Muscle of back (tissue), 11 donors: ENCODE data around the gene GIMAP5. TPM values are rescaled to one million over a fixed set of nuclear protein-coding genes. Genes with fewer than 3 reads are reported as not detected.
A peak's percentile ranks its signal among the peaks of the same experiment; 100 is the strongest.
"Not testable (repeated sequence)": the region's sequence is repeated elsewhere in the genome, so short reads cannot be mapped to it uniquely, and the experiment has no call there.

ENCODE experiments used
- DNase-seq, 3 donors: peaks; one replicate each; pipeline versions ENCODE4 v3.0.0 to v3.0.0-alpha.2; 2013
- polyA plus RNA-seq, 10 donors: library from polyadenylated mRNA; unstranded; fragments of 120-200 nt; gene quantifications; one replicate each; pipeline ENCODE4 v1.2.1, GENCODE V29; 2013; ENCODE audit not compliant: insufficient read length in 10 of 10

The GIMAP5 gene
- polyA plus RNA-seq, 10 donors, result 5.6 to 15.5 (median 7.6) TPM

DNA sequence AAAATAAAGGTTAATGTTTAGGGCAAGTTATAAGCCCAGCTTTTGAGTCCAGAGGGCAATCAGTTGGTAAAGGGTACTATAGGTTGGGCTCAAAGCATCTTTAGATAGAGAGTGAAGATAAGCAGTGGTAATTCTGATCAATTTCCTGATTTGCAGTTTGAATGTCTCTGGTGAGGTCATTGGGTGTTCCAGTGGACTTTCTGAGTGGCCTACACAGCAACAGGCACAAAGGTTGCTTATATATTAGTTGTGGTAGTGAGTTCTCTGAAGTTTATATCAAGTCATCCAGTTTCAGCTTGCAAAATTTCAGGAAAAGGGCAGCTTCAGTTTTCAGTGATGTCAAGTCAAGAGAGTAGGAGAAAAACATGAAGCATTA, 29.1 kb downstream of the GIMAP5 start:
- no peak for DNase-seq

DNA sequence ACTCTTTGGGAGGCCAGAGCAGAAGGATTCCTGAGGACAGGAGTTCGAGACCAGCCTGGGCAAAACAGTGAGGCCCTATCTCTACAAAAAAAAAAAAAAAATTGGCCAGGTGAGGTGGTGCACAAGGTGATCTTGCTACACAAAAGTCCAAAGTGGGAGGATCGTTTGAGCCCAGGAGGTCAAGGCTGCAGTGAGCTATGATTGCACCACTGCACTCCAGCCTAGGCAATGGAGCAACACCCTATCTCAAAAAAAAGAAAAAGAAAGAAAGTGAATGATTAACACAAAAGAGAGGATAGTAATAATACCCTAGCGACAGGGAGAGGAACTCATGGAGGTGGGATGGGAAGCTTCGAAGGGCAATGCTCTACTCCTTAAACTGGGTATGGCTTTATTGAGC, 32.5 kb downstream of the GIMAP5 start:
- no peak for DNase-seq

DNA sequence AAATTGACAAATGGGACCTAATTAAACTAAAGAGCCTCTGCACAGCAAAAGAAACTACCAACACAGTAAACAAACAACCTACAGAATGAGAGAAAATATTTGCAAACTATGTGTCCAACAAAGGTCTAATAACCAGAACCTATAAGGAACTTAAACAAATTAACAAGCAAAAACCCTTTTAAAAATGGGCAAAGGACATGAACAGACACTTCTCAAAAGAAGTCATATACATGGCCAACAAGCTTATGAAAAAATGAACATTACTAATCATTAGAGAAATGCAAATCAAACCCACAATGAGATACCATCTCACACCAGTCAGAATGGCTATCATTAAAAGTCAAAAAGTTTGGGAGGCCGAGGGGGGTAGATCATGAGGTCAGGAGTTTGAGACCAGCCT, 36.9 kb downstream of the GIMAP5 start:
- not testable (repeated sequence) for DNase-seq

DNA sequence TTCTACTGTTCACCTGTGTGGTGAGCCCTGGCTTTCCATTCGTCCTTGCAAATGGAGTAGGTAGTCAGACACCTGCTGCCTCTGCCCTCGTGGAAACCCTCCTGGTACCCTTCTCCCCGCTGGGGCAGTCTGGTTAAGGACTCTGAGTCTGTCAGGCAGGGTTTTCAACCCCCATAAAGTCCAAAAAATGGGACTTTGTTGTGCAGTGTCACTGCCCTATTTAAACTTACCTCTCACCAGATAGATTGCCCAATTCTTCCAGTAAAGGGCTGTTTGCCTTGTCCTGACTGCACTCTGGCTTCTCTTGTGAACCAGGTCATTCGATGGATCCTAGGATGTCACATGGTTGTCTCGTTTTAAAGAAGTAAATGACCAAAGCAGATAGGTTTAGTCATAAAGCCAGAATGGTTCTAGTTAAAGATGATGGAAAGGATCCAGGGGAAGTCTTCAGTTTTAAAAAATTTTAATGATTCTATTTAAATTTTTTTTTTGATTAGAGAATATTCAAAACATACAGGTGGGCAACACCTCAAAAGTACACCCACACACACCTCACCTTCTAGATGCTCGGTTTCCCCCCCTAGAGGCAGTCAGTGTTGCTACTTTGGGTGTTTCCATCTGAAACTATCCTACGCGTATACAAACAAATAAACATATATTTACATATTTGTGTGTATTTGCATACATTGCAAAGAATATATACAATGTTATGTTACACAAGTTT, 41.0 kb downstream of the GIMAP5 start:
- DNase-seq, result no peak

DNA sequence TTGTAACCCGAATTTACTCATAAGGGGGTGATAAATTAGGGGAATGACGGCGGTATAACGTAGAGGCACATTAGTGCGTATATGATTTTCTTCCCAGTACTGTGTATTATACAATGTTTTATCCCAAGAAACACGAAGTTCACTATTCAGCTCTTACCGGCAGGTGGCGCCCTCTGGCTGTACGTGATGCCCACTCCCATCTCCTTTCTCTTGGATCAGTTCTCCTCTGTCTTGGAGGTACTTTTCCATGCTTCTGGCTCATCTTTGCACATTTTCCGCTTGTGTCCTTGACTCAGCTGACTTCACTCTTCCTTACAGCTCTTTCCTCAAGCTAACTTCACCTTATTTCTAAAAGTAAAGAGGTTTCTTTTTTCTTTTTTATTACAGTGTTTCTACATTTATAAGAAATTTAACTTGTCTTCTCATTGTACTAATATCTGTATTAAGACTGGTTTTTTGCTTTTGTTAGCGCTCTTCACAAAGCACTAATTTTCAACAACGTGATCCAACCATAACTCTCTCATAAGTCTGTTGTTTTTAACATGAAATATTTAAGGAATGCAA, 41.6 kb downstream of the GIMAP5 start:
- DNase-seq, result peak; percentile 71 to 91 (median 83)

DNA sequence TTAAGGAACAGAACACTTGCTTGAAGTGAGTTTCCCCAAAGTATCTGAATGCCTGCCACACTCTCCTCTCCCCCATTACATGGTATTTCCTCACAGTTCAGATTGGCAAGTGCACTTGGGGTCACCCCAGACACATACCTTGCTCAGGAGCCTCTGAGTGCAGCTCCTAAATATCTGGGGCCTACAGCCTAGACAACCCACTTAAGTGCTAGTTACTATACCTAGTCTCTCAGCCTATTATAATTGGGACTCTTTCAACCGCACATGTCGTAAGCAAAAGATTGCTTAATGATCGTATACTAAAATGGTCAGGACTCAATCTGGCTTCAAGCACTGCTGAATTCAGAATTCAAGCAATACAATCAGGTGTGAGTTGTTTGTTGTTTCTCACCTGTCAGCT, 43.1 kb downstream of the GIMAP5 start:
- DNase-seq, result no peak

DNA sequence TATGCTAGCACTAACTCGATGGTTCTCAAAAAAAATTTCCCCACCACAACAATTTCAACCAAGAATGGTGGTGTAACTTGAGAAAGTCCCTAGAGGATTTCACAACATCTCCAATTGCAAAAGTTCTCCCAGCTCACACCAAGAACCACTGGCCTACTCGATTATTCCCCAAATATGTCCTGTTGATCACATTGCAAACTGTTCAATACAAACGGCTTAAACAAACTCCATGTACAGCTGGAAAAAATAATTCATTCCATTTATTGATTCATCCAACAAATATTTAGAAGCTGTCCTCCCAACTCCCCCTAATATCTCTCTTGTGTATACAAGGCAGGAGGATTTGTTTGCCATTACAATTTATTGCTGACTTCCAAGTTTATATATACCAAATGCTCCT, 43.9 kb downstream of the GIMAP5 start:
- DNase-seq, result peak in 1 of 3 donors; percentile 51

DNA sequence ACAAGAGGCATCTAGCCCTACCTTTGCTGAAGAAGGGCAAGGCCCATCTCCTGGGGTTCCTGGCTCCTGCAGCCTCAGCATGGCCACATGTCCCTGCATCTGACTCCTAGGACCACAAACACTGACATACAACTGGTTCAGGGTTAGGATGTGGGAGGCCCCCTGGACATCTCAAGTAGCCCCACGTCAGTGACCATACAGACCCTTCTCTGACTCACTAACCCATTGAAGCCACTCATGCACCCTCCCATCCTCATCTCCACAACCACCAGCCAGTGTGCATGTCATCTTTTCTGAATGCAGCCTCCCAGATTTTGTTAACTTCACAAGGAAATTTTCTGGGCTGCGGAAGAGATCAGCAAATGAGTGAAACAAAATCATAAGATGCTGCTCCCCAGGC, 44.7 kb downstream of the GIMAP5 start:
- DNase-seq, result no peak

DNA sequence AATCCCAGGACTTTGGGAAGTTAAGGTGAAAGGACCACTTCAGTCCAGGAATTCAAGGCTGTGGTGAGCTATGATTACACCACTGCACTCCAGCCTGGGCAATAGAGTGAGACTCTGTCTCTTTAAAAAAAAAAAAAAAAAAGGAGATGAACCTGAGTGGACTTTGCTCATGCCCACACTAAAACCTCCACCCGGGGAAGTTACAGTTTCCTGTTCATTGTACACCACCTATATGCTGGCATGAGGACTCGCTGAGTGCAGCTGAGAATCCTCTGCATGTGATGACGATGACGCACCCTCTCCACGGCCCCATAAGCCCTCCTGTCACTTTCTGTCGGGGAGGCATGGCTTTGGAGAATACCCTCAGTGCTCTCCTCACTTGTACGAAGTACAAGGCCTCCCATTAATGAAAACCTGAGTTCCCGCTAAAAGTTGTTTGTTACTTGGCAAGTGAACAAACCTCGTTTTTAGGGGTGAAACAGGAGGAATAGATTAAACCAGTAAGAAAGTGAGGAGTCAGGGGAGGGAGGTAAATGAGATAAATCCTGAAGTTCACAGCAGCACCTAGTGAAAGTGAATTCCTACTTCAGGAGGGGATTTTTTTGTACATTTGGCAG, 47.0 kb downstream of the GIMAP5 start:
- no peak for DNase-seq

DNA sequence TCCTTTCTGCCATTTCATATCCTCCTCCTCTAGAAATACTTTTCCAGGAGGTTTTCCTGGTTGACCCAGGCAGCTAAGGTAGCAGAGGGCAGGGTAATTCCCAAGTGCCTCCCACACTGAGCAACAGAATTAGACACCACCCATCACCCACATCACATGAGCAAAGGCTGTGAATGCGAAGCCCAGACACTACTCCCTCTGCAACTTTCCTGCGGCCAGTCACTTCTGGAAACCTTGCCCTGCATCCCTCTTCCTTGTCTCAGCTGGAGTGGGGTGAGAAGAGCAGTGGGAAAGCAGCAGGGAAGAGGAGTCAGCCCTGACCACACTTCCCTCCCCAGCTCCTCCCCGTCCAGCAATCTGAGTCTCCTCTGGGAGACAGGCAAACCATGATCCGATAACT, 47.7 kb downstream of the GIMAP5 start:
- peak in 1 of 3 donors; percentile 40 for DNase-seq

DNA sequence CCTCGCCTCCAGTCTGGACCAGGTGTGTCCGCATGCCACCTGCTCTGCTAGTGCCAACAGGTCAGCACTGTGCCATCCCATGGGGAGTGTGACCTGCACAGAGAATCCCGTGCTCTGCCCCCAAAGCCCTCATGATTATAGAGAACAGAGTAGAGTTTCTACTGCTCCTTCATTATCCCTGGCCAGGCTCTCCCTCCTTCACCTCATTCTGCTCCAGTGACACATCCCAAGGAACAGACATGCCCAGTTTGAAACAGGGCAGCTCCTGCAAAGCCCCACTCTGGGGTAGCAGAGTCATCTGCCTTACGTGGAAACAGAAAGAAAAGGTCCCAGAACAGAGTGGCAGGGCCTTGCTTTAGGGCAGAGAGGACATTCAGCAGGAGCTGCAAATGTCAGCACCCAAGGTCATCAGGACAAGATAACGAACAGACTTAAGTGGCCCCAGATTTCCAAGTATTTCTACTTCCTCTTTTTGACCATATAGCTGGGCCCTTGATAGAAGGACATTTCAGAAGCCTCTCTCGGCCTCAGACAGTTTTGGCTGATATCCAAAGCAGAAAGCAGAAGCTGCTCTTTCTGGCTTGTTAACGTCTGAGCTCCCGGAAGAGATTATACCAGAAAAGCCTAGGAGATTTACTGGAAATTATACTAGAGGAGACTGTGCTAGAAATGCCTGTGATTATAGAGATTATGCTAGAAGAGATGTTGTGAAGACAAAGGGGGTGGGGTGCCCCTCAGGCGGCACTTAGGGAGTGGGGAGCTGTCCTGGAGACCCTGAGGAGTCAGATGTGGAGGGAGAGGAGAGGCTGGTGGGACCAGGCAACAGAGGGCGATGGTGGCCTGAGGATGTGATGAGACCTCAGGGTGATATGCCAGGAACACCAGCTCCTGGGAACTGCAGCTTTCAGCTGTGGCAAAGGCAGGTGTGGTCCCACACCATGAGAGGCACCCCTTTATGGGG, 50.4 kb downstream of the GIMAP5 start:
- DNase-seq, result peak in 2 of 3 donors; percentile 65 to 83

DNA sequence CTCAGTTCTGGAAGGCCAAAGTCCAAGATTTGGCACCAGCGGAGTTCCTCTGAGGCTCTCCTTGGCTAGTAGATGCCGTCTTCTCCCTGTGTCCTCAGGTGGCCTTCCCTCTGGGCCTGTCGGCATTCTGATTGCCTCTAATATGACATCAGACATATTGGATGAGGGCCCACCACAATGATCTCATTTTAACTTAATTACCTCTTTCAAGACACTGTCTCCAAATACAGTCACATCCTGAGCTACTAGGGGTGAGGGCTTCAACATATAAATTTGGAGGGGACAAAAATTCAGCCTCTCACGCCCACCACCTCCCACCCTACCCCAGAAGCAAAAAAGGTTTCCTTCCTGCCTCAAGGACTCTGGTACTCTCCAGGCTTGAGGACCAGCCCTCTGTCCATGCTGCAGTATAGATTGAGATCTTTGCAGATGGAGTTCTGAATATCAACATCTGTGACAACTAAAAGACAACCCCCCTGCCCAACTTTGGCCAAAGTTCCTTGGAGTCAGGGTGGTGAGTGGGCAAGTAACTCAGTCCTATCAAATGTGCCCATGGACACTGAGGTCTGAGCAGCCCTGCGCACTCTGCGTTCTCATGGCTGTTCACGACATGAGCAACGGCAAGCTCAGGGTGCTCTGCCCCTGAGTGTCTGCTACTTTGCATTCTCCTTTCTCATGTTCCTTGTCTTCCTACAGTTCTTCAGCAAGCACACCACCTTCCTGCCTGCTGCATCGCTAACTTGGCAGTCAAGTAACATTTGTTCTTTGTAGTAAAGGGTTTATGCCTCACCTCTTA, 51.5 kb downstream of the GIMAP5 start:
- DNase-seq, result peak in 2 of 3 donors; percentile 71 to 77

DNA sequence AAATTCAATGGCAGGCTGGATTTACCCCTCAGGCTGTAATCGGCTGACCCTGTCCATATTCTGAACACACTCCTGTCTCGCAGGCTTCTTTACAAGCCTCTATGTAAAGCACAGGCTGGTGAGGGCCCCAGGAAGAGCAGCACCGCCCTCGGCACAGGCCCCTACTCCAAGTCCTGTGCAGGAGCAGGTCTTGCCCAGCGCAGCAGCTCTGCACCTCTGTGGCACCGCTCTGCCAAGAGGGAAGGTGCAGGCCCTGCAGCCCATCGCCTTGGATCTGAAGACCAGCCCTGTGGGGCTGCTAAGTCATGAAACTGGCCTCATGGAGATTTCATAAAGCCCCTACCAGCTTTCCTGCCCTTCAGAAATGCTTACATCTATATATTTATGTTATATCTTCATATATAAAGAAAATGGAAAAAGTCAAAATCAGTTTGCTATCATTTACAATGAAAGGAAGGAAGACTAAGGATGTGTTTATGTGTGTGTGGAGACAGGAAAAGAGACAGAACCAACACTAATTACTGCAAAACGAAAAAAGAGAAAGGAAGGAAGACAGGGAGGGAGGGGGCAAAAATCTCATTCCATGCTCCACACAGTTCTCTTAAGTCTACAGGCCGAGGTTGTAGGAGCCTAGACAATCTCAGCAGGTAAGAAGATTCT, 53.3 kb downstream of the GIMAP5 start:
- no peak for DNase-seq

DNA sequence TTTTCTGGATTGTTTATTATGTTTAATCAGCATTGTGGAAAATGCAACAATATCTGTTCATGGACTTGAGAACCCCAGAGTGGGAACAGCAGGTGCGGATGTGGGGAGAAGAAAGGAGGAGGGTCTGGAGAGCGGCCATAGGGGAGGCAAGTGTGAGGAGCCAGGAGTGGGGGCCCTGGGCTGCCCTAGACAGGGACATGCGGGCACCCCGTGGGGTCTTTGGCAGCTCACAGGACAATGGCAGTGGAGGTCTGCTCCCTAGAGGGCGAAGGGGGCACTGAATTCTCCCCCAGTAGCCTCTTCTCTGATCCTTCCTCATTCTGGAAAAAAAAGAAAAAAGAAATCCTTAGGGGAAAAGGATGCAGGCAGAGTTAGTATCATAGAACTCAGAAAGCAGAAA, 54.1 kb downstream of the GIMAP5 start:
- no peak for DNase-seq

DNA sequence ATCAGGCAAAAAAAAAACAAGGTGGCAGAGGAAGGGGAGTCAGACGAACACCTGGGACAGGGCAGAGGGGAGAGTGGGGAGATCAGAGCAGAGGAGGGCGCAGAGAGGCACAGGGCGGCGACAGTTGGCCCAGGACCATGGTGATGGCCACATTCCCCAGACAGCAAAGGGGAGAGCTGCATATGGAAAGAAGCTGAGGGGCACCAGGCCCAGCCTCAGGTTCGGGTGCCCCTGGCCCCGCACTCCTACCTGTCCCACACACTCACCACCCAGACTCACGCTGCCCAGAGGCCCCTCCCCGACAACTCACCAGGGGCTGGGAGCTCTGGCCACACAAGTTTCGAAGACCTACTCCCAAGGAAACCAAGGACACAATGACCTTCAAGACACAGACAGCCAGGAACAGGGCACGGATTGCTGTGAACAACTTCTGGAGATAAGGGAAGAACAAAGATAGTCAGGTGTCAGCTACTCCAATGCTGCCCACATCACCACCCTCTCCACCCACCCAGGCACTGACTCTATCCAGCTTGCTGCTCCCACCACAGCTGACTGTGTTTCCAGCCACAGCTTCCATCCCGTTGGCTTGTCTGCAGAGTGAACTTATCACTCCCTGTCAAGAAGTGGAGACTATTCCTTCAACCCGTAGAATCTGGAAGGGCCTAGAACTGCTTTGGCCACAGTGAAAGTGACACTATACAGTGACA, 54.7 kb downstream of the GIMAP5 start:
- no peak for DNase-seq

Other genes with a start within 250 kb of the GIMAP5 start
- gene GIMAP7, start 222.5 kb upstream of the GIMAP5 start, polyA plus RNA-seq, result 10 to 100 TPM in 5 of 10 donors, 1 to 10 TPM in 5; 7.9 to 20.3 (median 10.6) TPM
- gene GIMAP4, start 170.0 kb upstream of the GIMAP5 start, polyA plus RNA-seq, result 10 to 100 TPM; 17.1 to 32.7 (median 21.8) TPM
- gene GIMAP6, start 105.0 kb upstream of the GIMAP5 start, polyA plus RNA-seq, result 10 to 100 TPM; 11.9 to 23.1 (median 15.5) TPM
- 10 to 100 TPM in 1 of 10 donors, 1 to 10 TPM in 9; 5.1 to 11.0 (median 6.7) TPM for gene GIMAP2, start 51.7 kb upstream of the GIMAP5 start, polyA plus RNA-seq
- gene GIMAP1, start 20.8 kb upstream of the GIMAP5 start, polyA plus RNA-seq, result 1 to 10 TPM; 1.8 to 4.7 (median 2.9) TPM
- 10 to 100 TPM in 9 of 10 donors, 1 to 10 TPM in 1; 5.7 to 19.3 (median 14.5) TPM for gene TMEM176B, start 62.9 kb downstream of the GIMAP5 start, polyA plus RNA-seq
- 10 to 100 TPM in 7 of 10 donors, 1 to 10 TPM in 3; 8.8 to 21.4 (median 12.6) TPM for gene TMEM176A, start 63.4 kb downstream of the GIMAP5 start, polyA plus RNA-seq
- gene AOC1, start 115.1 kb downstream of the GIMAP5 start, polyA plus RNA-seq, result under 1 TPM in 5 of 10 donors, not detected in 5; 0.09 to 0.78 (median 0.22) TPM
- gene KCNH2, start 240.9 kb downstream of the GIMAP5 start, polyA plus RNA-seq, result 10 to 100 TPM; 10.6 to 19.5 (median 16.0) TPM